OCI-LY1 (cell line): ENCODE data around the gene ERP29.
"Not testable (repeated sequence)": the region's sequence is repeated elsewhere in the genome, so short reads cannot be mapped to it uniquely, and the experiment has no call there.

Experiments used
- H2AFZ ChIP-seq: fragments of 200-600 bp; sonication (generic), shearing (Covaris generic); 2 replicates; pipeline ENCODE4 v1.6.0; 2014; ENCODE audit warnings: antibody characterized with exemption, mild to moderate bottlenecking, low read length
- H3F3A ChIP-seq: fragments of 200-600 bp; sonication (generic), shearing (Covaris generic); 2 replicates; pipeline ENCODE4 v1.6.0; 2014; ENCODE audit warnings: mild to moderate bottlenecking, antibody characterized with exemption, low read length, moderate library complexity; ENCODE audit not compliant: insufficient read depth
- H3K27ac ChIP-seq: fragments of 200-600 bp; sonication (generic); 2 replicates; pipeline ENCODE4 v1.5.1; 2014; ENCODE audit warnings: low read length, mixed run types, mild to moderate bottlenecking, low read depth; ENCODE audit not compliant: poor library complexity, severe bottlenecking
- H3K27me3 ChIP-seq: fragments of 200-600 bp; sonication (generic); 2 replicates; pipeline ENCODE4 v1.6.0; 2014; ENCODE audit warnings: antibody characterized with exemption, mild to moderate bottlenecking, low read length, moderate library complexity; ENCODE audit not compliant: insufficient read depth
- H3K36me3 ChIP-seq: fragments of 200-600 bp; sonication (generic); 2 replicates; pipeline ENCODE4 v1.6.1; 2014; ENCODE audit warnings: mild to moderate bottlenecking, antibody characterized with exemption, low read length, moderate library complexity, mixed read lengths; ENCODE audit not compliant: insufficient read depth
- H3K4me1 ChIP-seq: fragments of 200-600 bp; sonication (generic); 2 replicates; pipeline ENCODE4 v1.5.1; 2014; ENCODE audit warnings: mild to moderate bottlenecking, low read length, moderate library complexity; ENCODE audit not compliant: insufficient read depth, severe bottlenecking
- H3K4me2 ChIP-seq: fragments of 200-600 bp; sonication (generic), shearing (Covaris generic); 2 replicates; pipeline ENCODE4 v1.6.1; 2014; ENCODE audit warnings: low read length
- H3K4me3 ChIP-seq: fragments of 200-600 bp; sonication (generic); 2 replicates; pipeline ENCODE4 v1.5.1; 2014; ENCODE audit warnings: low read length, low read depth, mild to moderate bottlenecking, mixed read lengths; ENCODE audit not compliant: poor library complexity, severe bottlenecking
- H3K79me2 ChIP-seq: fragments of 200-600 bp; shearing (Covaris generic); 2 replicates; pipeline ENCODE4 v1.6.1; 2016; ENCODE audit warnings: mixed run types, low read length, mixed read lengths; ENCODE audit not compliant: insufficient read depth
- H3K9ac ChIP-seq: fragments of 200-600 bp; sonication (generic), shearing (Covaris generic); 2 replicates; pipeline ENCODE4 v1.6.1; 2014; ENCODE audit warnings: mild to moderate bottlenecking, low read length, mixed read lengths
- H3K9me2 ChIP-seq: fragments of 200-600 bp; sonication (generic), shearing (Covaris generic); 2 replicates; pipeline ENCODE4 v1.6.1; 2014; ENCODE audit warnings: low read depth, mild to moderate bottlenecking, low read length, mixed read lengths
- H3K9me3 ChIP-seq: fragments of 200-600 bp; shearing (Covaris generic); 2 replicates; pipeline ENCODE4 v1.6.1; 2014; ENCODE audit warnings: low read length, mixed read lengths
- H4K20me1 ChIP-seq: fragments of 200-600 bp; sonication (generic), shearing (Covaris generic); 2 replicates; pipeline ENCODE4 v1.6.0; 2016; ENCODE audit warnings: mild to moderate bottlenecking, low read length; ENCODE audit not compliant: insufficient read depth
- EZH2 ChIP-seq: fragments of 200-600 bp; sonication (generic), shearing (Covaris generic); IDR thresholded peaks from 2 replicates; pipeline ENCODE4 v1.8.0; 2017; ENCODE audit warnings: borderline replicate concordance, mixed run types, mild to moderate bottlenecking, antibody characterized with exemption, low read length, moderate library complexity, mixed read lengths
- TF ChIP-seq, protein P1 (sequence below): fragments of 200-600 bp; sonication (generic), shearing (Covaris generic); IDR thresholded peaks from 2 replicates; pipeline ENCODE4 v1.5.1; 2017; ENCODE audit warnings: mild to moderate bottlenecking, antibody characterized with exemption, low read length, moderate library complexity, mixed read lengths

The ERP29 gene

DNA sequence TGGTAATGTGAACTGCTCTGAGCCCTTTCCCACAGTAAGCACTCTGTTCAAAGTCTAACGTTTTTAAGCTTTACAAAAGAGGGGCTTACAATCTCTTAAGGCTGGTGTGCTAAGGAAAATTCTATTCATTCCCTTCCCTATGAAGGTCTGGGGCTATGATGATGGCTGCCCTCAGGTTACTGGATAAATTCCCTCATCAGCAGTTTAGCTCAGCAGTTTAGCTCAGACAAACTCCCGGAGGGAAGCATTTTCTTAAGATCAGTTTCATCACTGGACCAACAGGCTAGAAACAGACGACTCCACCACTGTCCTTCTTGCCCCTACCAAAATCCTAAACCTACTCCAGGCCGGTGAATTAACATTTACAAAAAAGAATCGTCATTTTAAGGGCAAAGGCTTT is 19.1 kb downstream of the ERP29 start:
- no peak overlapping the region for H3K4me2 ChIP-seq
- no peaks in the 10 kb centered on the region for H4K20me1 ChIP-seq
- H3K36me3 ChIP-seq = peaks cover 91% of the 10 kb centered on the region
- H3K79me2 ChIP-seq = no peaks in the 10 kb centered on the region
- H3K27me3 ChIP-seq = no peaks in the 10 kb centered on the region
- H3K4me3 ChIP-seq = no peak overlapping the region
- no peak overlapping the region for H3K27ac ChIP-seq
- H3K9ac ChIP-seq = no peak overlapping the region
- no peaks in the 10 kb centered on the region for H3F3A ChIP-seq
- H3K4me1 ChIP-seq = no peaks in the 10 kb centered on the region
- no peak overlapping the region for H2AFZ ChIP-seq
- no peaks in the 10 kb centered on the region for H3K9me3 ChIP-seq
- no peaks in the 10 kb centered on the region for H3K9me2 ChIP-seq
- TF ChIP-seq, protein P1, sequence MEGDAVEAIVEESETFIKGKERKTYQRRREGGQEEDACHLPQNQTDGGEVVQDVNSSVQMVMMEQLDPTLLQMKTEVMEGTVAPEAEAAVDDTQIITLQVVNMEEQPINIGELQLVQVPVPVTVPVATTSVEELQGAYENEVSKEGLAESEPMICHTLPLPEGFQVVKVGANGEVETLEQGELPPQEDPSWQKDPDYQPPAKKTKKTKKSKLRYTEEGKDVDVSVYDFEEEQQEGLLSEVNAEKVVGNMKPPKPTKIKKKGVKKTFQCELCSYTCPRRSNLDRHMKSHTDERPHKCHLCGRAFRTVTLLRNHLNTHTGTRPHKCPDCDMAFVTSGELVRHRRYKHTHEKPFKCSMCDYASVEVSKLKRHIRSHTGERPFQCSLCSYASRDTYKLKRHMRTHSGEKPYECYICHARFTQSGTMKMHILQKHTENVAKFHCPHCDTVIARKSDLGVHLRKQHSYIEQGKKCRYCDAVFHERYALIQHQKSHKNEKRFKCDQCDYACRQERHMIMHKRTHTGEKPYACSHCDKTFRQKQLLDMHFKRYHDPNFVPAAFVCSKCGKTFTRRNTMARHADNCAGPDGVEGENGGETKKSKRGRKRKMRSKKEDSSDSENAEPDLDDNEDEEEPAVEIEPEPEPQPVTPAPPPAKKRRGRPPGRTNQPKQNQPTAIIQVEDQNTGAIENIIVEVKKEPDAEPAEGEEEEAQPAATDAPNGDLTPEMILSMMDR = no peak
- no peak for TF ChIP-seq EZH2

DNA sequence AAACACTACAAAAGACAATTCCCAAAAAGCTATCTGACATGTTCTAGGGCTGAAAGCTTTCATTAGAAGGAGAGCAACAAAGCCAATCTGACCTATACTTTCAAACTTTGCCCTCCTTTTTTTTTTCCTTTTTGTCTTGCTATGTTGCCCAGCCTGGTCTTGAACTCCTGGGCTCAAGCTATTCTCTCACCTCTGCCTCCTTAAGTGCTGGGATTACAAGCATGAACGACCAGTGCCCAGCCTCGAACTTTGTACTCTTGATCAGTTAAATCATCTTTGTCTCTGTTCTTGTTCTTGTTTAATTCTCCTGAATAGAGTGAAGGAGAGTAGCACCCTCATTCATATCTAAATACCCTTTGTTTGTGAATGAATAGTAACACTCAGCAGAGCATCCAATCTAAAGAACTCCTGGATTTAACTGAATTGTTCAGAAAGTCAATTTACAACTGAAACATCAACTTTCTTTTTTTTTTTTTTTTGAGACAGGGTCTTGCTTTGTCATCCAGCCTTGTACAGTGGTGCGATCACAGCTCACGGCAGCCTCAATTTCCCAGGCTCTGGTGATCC is 22.1 kb downstream of the ERP29 start:
- H3K4me1 ChIP-seq = no peaks in the 10 kb centered on the region
- H3F3A ChIP-seq = no peaks in the 10 kb centered on the region
- H2AFZ ChIP-seq = no peak overlapping the region
- H3K4me2 ChIP-seq = no peak overlapping the region
- H3K79me2 ChIP-seq = no peaks in the 10 kb centered on the region
- peaks cover 93% of the 10 kb centered on the region for H3K36me3 ChIP-seq
- TF ChIP-seq, protein P1 = no peak
- TF ChIP-seq EZH2 = no peak
- no peaks in the 10 kb centered on the region for H3K9me3 ChIP-seq
- no peaks in the 10 kb centered on the region for H3K27me3 ChIP-seq
- H3K27ac ChIP-seq = no peak overlapping the region
- no peak overlapping the region for H3K9ac ChIP-seq
- H3K9me2 ChIP-seq = no peaks in the 10 kb centered on the region
- no peaks in the 10 kb centered on the region for H4K20me1 ChIP-seq
- H3K4me3 ChIP-seq = no peak overlapping the region

DNA sequence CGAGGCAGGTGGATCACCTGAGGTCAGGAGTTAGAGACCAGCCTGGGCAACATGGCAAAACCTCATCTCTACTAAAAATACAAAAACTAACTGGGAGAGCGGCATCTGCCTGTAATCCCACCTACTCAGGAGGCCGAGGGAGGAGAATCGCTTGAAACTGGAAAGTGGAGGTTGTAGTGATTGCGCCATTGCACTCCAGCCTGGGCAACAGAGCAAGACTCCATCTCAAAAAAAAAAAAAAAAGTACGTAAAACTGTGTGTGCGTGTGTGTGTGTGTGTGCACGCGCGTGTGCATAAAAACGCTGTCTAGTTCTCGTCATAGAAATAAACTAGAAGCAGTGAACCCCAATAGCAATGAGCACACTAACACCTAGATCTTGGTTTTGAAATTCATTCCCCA is 23.4 kb downstream of the ERP29 start:
- H4K20me1 ChIP-seq, H2AFZ ChIP-seq, H3F3A ChIP-seq, H3K9me2 ChIP-seq, H3K27ac ChIP-seq, H3K4me1 ChIP-seq, H3K9ac ChIP-seq, H3K79me2 ChIP-seq, H3K9me3 ChIP-seq, H3K4me2 ChIP-seq, H3K27me3 ChIP-seq, H3K4me3 ChIP-seq: not testable (repeated sequence)
- H3K36me3 ChIP-seq = peaks cover 94% of the 10 kb centered on the region

DNA sequence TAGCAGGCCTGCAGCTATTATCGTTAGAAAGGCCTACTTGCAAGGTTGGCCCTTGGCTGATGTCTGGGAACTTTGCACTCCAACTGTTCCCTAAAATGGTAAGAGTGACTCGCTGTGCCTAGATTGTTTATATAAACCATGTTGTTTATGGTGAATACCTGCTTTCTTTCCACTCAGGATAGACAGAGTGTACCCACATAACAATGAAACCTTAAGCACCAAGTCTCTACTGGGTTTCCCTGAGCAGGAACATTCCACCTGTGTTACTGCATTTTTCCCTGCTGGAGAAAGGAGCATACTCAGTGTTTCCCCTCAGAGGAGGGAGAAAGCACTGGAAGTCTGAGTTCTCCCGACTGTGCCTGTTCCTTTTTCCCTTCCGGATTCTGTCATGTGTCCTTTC is 32.8 kb downstream of the ERP29 start:
- H3K36me3 ChIP-seq = peaks cover 96% of the 10 kb centered on the region

More for the DNA sequence above, 32.8 kb downstream of the ERP29 start:
- H3K79me2 ChIP-seq = no peaks in the 10 kb centered on the region
- no peak overlapping the region for H3K9ac ChIP-seq
- no peaks in the 10 kb centered on the region for H3K9me2 ChIP-seq
- no peaks in the 10 kb centered on the region for H4K20me1 ChIP-seq
- no peak overlapping the region for H2AFZ ChIP-seq
- no peak overlapping the region for H3K4me2 ChIP-seq
- no peak overlapping the region for H3K4me3 ChIP-seq
- no peak overlapping the region for H3K27ac ChIP-seq
- no peaks in the 10 kb centered on the region for H3K4me1 ChIP-seq
- H3K27me3 ChIP-seq = no peaks in the 10 kb centered on the region
- no peak for TF ChIP-seq EZH2
- TF ChIP-seq, protein P1 = no peak
- no peaks in the 10 kb centered on the region for H3F3A ChIP-seq
- no peaks in the 10 kb centered on the region for H3K9me3 ChIP-seq
